ENCODE data around the gene CWF19L2. TPM values are rescaled to one million over a fixed set of nuclear protein-coding genes. Genes with fewer than 3 reads are reported as not detected.
"Not testable (repeated sequence)": the region's sequence is repeated elsewhere in the genome, so short reads cannot be mapped to it uniquely, and the experiment has no call there.

CWF19L2 gene
- total RNA-seq, 1 donor from 2014 or later = 10.3 TPM

DNA sequence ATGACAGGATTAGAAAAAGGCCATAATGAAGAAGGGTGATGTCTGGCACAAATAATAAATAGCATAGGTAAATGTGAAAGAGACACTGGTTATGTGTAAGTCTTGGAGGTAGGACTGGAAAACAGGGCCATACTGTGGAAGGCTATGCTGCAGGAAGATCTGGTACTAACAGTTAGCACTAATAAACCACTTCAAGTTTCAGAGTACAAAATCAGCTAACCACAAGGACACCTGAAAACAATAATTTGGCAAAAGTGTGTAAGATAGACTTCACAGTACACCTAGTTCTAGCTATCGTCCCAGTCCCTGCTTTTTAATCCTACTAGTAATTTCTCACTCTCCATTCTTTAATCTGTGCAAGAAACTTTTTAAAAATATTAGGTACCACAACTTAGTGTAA, 44.3 kb downstream of the CWF19L2 start:
- H3K4me3 Mint-ChIP-seq (ENCODE audit: unreplicated experiment) = no peak overlapping the region
- no peak overlapping the region for H3K27ac Mint-ChIP-seq (ENCODE audit: unreplicated experiment)
- peaks cover 23% of the 10 kb centered on the region for H3K36me3 Mint-ChIP-seq (ENCODE audit: unreplicated experiment)
- TF ChIP-seq, protein P1, sequence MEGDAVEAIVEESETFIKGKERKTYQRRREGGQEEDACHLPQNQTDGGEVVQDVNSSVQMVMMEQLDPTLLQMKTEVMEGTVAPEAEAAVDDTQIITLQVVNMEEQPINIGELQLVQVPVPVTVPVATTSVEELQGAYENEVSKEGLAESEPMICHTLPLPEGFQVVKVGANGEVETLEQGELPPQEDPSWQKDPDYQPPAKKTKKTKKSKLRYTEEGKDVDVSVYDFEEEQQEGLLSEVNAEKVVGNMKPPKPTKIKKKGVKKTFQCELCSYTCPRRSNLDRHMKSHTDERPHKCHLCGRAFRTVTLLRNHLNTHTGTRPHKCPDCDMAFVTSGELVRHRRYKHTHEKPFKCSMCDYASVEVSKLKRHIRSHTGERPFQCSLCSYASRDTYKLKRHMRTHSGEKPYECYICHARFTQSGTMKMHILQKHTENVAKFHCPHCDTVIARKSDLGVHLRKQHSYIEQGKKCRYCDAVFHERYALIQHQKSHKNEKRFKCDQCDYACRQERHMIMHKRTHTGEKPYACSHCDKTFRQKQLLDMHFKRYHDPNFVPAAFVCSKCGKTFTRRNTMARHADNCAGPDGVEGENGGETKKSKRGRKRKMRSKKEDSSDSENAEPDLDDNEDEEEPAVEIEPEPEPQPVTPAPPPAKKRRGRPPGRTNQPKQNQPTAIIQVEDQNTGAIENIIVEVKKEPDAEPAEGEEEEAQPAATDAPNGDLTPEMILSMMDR (IDR thresholded peaks at IDR 0.05) = no peak
- no peaks in the 10 kb centered on the region for H3K9me3 Mint-ChIP-seq (ENCODE audit: unreplicated experiment)
- no peaks in the 10 kb centered on the region for H3K27me3 Mint-ChIP-seq (ENCODE audit: unreplicated experiment)
- peaks cover 7% of the 10 kb centered on the region for H3K4me1 Mint-ChIP-seq (ENCODE audit: unreplicated experiment)
- no peak for DNase-seq (ENCODE audit: extremely low spot score, unreplicated experiment)

DNA sequence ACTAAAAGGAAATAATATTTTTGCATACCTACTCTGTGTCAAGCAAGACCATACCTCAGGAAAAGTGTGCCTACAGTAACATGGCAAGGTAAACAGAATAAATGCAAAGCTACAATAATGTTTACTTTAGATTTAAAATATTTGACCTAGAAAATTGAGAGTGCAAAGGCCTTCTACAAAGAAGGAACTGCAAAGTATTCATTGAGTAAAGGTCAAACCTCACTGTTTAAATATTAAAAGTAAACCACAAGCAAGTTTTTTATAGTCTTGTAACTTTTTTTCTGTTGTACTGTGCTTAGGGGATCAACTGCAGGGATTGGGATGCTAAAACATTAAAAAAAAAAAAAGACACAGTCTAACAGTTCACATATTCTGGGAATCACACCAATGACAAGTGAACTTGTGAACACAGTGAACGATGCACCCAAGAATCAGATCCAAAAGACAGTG, 48.8 kb downstream of the CWF19L2 start:
- TF ChIP-seq, protein P1 (IDR thresholded peaks at IDR 0.05) = no peak
- Mint-ChIP-seq H3K36me3 (ENCODE audit: unreplicated experiment) (peaks cover 20% of the 10 kb centered on the region), H3K4me3 (ENCODE audit: unreplicated experiment) (no peak overlapping the region), H3K27me3 (ENCODE audit: unreplicated experiment) (no peaks in the 10 kb centered on the region), H3K27ac (ENCODE audit: unreplicated experiment) (no peak overlapping the region), H3K9me3 (ENCODE audit: unreplicated experiment) (no peaks in the 10 kb centered on the region), H3K4me1 (ENCODE audit: unreplicated experiment) (peaks cover 7% of the 10 kb centered on the region)
- DNase-seq (ENCODE audit: extremely low spot score, unreplicated experiment) = no peak

DNA sequence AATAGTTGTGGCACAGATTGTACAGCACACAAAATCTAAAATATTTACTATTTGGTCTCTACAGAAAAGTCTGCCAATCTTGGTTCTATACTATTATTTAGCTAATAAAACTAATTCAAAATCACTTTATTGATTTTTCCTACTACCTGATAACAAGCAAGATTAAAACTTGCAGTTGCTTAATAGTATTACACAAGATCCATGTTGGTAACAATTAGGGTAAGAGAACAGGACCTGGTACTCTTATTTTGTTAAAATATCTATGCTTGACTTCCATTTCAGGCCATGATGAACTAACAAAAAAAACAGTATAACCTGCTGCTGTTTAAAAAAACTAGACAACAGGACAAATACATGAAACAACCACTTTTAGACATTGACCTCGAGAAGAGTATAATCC, 52.4 kb downstream of the CWF19L2 start:
- peaks cover 24% of the 10 kb centered on the region for H3K36me3 Mint-ChIP-seq (ENCODE audit: unreplicated experiment)
- H3K27me3 Mint-ChIP-seq (ENCODE audit: unreplicated experiment) = no peaks in the 10 kb centered on the region
- peaks cover 7% of the 10 kb centered on the region for H3K4me1 Mint-ChIP-seq (ENCODE audit: unreplicated experiment)
- TF ChIP-seq, protein P1 (IDR thresholded peaks at IDR 0.05) = no peak
- peaks cover 8% of the 10 kb centered on the region for H3K9me3 Mint-ChIP-seq (ENCODE audit: unreplicated experiment)
- no peak for DNase-seq (ENCODE audit: extremely low spot score, unreplicated experiment)
- no peak overlapping the region for H3K4me3 Mint-ChIP-seq (ENCODE audit: unreplicated experiment)
- no peak overlapping the region for H3K27ac Mint-ChIP-seq (ENCODE audit: unreplicated experiment)

DNA sequence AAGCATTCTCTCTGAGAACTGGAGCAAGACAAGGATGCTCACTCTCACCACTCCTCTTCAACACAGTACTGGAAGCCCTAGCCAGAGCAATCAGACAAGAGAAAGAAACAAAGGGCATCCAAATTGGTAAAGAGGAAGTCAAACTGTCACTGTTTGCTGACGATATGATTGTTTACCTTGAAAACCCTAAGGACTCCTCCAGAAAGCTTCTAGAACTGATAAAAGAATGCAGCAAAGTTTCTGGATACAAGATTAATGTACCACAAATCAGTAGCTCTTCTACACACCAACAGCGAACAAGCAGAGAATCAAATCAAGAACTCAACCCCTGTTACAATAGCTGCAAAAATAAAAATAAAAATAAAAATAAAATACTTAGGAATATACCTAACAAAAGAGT, 56.5 kb downstream of the CWF19L2 start:
- H3K27me3 Mint-ChIP-seq (ENCODE audit: unreplicated experiment); H3K4me3 Mint-ChIP-seq (ENCODE audit: unreplicated experiment); DNase-seq (ENCODE audit: extremely low spot score, unreplicated experiment); H3K4me1 Mint-ChIP-seq (ENCODE audit: unreplicated experiment); H3K27ac Mint-ChIP-seq (ENCODE audit: unreplicated experiment): not testable (repeated sequence)
- H3K9me3 Mint-ChIP-seq (ENCODE audit: unreplicated experiment) = peaks cover 24% of the 10 kb centered on the region
- peaks cover 39% of the 10 kb centered on the region for H3K36me3 Mint-ChIP-seq (ENCODE audit: unreplicated experiment)

DNA sequence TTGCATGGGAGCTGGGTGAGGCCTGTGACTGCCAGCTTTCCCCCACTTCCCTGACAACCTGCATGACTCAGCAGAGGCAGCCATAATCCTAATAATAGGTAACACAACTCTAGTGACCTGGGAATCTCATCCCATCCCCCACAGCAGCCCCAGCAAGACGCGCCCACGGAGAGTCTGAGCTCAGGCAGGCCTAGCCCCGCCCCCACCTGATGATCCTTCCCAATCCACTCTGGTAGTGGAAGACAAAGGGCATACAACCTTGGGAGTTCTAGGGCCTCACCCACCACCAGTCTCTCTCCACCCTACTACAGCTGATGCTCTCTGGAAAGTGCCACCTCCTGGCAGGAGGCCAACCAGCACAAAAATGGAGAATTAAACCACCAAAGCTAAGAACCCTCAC, 60.3 kb downstream of the CWF19L2 start:
- TF ChIP-seq, protein P1 (IDR thresholded peaks at IDR 0.05) = no peak
- peaks cover 28% of the 10 kb centered on the region for H3K36me3 Mint-ChIP-seq (ENCODE audit: unreplicated experiment)
- H3K9me3 Mint-ChIP-seq (ENCODE audit: unreplicated experiment) = peaks cover 24% of the 10 kb centered on the region
- no peak overlapping the region for H3K27ac Mint-ChIP-seq (ENCODE audit: unreplicated experiment)
- H3K4me3 Mint-ChIP-seq (ENCODE audit: unreplicated experiment) = no peak overlapping the region
- no peaks in the 10 kb centered on the region for H3K27me3 Mint-ChIP-seq (ENCODE audit: unreplicated experiment)
- DNase-seq (ENCODE audit: extremely low spot score, unreplicated experiment) = no peak
- peaks cover 4% of the 10 kb centered on the region for H3K4me1 Mint-ChIP-seq (ENCODE audit: unreplicated experiment)

DNA sequence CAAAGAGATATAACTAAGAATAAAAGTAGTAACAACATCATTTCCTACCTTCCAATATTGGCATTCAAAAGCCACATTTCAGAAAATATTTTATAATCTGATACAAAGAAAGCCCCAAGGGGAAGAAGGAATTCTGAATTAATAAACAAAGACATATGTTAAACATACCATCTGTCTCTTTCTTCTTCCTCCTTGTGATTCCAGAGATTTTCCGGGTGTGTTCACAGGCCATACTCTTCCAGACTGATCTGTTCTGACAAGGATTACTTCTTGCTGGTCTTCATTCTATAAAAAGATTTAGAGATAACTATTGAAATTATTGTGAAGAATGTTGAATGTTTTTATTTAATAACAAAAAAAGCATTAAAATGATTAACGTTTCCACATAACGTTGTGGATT, 65.0 kb downstream of the CWF19L2 start:
- peaks cover 6% of the 10 kb centered on the region for H3K4me1 Mint-ChIP-seq (ENCODE audit: unreplicated experiment)
- no peak overlapping the region for H3K27ac Mint-ChIP-seq (ENCODE audit: unreplicated experiment)
- no peak for DNase-seq (ENCODE audit: extremely low spot score, unreplicated experiment)
- H3K27me3 Mint-ChIP-seq (ENCODE audit: unreplicated experiment) = no peaks in the 10 kb centered on the region
- H3K4me3 Mint-ChIP-seq (ENCODE audit: unreplicated experiment) = no peak overlapping the region
- peaks cover 29% of the 10 kb centered on the region for H3K36me3 Mint-ChIP-seq (ENCODE audit: unreplicated experiment)
- no peaks in the 10 kb centered on the region for H3K9me3 Mint-ChIP-seq (ENCODE audit: unreplicated experiment)
- TF ChIP-seq, protein P1 (IDR thresholded peaks at IDR 0.05) = no peak

DNA sequence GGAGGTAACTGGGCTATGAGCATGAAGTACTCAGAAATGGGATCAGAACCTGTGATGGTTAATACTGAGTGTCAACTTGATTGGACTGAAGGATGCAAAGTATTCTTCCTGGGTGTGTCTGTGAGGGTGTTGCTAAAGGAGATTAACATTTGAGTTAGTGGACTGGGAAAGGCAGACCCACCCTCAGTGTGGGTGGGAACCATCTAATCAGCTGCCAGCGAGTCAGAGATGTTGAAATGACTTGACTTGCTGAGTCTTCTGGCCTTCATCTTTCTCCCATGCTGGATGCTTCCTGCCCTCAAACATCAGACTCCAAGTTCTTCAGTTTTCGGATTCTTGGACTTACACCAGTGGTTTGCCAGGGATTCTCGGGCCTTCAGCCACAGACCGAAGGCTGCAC, 66.9 kb downstream of the CWF19L2 start:
- not testable (repeated sequence) for H3K4me3 Mint-ChIP-seq (ENCODE audit: unreplicated experiment); H3K27me3 Mint-ChIP-seq (ENCODE audit: unreplicated experiment); H3K4me1 Mint-ChIP-seq (ENCODE audit: unreplicated experiment); H3K27ac Mint-ChIP-seq (ENCODE audit: unreplicated experiment); DNase-seq (ENCODE audit: extremely low spot score, unreplicated experiment); H3K9me3 Mint-ChIP-seq (ENCODE audit: unreplicated experiment)
- H3K36me3 Mint-ChIP-seq (ENCODE audit: unreplicated experiment) = peaks cover 29% of the 10 kb centered on the region
